HG03378 (cell line): ENCODE data around the gene KCNQ4.

ENCODE experiments used
- ATAC-seq: cut with Tn5 transposase; IDR thresholded peaks from one replicate; pipeline ENCODE4 v1.9.1; 2021; ENCODE audit warnings: mild to moderate bottlenecking, moderate library complexity; ENCODE audit not compliant: unreplicated experiment

KCNQ4 gene

DNA sequence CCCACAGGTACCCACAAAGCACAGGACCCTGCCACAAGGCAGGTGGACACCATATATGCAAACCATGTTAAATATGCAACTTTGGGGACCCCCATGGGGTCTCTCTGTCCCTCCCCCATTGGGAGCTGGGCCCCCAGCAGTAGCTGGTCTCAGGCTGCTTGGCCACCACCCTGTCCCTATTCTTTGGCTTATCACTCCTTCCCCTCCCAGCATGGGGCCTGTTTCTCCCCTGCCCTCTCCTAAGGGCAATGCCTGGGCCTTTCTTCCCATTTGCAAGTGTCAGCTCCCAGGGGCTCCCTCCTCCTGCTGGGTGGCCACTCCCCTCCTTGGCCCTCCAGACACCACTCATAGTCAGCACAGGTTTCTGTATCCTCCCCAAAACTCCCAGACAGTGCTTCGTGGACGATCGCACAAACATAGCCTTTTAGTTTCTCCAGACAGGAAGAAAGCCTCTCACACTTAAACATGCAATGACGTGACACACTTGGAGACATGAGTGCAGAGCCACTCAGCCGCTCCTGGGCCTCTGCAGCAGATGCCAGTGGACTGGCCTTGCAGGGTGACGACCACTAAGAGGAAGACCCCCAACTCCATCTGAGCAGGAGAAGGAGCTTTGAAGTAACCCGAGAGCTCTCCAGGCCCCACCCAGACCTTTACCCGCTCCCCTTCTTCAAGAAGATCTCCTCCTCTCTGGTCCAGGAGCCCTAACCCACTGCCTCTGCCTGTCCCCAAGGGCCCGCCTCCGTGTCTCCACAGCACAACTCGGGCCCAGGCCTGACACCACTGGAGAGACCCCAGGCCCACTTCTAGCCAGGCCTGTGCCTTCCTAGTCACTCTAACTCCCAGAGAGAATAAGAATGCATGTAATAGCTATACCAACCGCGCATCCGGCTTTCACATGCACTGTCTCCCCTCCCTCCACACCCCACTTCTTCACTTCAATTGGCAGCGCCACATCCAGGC is 55.7 kb downstream of the KCNQ4 start:
- ATAC-seq: no peak

DNA sequence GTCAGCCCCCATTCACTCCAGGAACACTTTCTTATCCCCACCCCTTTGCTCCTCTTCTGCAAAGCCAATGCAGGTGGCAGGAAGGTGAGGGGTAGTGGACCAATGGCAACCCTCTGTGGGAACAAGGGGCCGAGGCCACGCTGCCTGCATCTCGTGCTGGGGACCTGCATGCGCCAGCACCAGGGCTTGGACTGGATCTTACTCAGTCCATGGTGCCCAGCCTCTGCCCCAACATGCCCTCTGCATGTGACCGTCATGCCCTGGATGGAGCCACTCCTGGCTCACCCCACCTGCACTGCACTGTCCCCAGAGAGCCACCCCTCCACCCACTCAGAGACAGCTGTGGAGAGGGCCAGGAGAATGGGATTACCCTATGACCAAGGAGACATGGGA is 56.4 kb downstream of the KCNQ4 start:
- no peak for ATAC-seq

DNA sequence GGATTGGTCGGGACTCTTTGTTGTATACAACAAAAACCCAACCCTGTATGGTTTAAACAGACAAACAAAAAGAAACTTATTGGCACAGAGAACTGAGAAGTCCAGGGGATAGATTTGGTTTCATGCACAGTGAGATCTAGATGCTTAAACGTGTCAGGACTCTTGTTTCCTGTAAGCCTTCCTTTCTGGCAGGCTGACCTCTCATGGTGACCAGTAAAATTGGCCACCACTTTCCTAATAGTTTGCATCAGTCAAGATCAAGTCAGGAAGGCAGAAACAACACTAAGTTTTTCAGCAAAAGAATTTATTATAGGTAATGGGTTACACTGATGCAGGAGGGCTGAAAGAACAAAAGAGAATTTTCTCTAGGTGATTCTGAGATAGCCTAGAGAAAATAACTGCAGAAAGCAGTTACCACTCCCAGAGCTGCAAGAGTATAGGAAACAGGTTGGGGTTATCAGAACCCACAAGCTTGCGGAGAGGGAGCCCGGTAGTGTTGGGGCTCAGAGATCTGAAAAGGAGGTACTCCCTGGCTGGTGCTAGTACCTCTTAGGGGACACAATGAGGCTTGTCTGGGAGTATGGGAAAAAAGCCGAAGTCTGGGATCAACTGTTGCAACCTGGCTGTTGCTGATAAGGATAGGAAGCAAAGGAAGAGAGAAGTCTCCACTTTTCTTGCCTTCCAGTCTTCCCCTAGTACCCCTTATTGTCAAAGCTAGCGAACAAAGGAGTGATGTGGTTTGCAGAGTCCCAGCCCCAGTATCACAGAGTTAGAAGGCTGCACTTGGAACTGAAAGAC is 57.1 kb downstream of the KCNQ4 start:
- no peak for ATAC-seq

DNA sequence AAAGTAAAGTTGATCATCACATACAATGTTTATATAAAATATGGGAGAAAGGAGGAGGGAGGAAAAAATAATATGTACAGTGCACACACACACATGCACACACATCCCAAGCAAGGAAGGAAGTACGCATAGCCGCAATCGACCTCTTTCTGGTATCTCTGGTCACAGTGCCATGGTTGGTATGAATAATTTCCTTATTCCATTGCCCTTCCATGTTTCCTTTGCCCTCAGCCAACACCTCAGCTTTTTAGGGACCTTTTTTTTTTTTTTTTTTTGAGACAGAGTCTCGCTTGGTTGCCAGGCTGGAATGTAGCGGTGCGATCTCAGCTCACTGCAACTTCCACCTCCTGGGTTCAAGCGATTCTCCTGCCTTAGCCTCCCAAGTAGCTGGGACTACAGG is 58.0 kb downstream of the KCNQ4 start:
- no peak for ATAC-seq

DNA sequence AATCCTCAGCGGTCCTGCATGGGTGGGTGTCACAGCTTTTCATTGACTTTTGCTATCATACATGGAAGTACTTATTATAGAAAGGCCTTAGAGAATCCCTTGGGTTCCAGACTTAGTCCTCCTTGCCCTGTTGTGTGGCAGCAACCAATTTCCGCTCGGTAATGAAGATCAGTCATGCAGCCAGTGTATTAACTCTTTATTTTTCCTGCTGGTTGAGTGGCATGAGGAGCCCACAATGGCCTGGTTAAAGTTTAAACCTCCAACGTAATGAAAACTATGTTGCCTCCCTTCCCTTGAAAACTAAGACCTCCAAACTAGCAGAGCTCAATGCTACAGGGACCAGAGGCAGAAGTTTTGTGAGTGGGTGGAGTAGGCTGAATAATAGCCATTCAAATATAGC is 58.6 kb downstream of the KCNQ4 start:
- no peak for ATAC-seq

DNA sequence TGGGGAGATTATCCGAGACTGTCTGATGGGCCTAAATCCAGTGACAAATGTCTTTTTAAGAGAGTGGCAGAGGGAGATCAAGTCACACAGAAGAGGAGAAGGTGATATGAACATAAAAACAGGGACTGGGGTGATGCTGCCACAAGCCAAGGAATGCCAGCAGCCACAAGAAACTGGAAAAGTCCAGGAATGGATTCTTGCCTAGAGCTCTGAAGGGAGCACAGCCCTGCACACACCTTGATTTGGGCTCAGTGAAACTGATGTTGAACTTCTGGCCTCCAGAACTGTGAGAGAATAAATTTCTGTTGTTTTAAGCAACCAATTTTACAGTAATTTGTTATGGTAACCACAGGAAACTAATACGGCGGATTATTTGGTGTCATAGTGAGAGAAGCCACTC is 59.1 kb downstream of the KCNQ4 start:
- ATAC-seq: no peak

DNA sequence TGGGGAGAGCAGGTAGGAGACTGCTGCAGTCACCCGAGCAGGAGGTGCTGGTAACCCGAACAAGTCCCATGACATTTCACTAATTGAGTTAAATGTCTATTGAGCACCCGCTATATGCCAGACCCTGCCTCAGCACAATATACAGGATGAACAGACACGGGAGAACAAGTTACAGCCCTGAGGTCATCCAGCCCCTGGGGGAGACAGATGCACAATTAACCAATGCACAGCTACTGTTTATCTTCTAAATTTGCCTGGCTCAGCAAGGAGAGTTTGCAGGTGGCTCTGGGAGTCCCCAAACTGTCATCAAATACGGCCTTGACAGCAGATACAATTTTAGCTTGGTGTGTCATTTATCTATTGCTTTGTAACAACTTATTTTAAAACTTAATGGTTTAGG is 60.5 kb downstream of the KCNQ4 start:
- no peak for ATAC-seq

DNA sequence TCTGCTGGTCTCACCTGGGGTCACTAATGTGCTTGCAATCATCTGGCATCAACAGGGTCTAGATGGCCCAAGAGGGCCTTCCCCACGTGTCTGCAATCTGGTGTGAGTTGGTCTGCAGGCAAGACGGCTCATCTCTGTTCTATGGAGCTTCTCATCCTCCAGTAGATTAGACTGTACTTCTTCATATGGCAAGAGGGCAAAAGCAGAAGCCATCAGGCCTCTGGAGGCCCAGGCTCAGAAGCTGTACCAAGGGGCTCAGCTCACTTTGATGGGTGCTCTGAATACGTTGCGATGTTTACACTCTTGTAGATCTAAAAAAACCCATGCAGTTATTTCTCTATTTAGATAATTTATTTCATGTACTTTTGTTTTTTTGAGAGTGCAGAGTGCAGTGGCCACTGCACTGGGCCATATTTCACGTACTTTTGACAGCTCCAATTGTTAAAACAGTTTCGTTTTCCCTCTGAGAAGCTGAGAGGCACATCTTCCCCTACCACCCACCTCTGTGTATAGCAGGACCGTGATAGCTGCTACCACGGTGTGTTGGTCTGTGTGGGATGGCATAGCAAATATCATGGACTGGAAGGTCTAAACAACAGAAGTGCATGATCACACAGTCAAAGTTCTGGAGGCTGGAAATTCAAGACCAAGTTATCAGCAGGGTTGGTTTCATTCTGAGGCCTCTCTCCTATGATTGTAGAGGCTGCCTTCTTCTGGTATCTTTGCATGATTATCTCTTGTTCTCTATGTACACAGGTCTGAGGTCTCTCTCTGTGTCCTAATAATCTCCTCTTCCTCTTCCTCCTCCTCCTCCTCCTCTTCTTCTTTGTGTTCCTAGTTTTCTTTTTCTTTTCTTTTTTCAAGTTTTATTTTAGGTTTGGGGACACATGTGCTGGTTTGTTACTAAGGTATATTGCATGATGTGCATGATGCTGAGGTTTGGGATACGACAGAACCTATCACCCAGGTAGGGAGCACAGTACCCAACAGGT is 61.6 kb downstream of the KCNQ4 start:
- no peak for ATAC-seq

DNA sequence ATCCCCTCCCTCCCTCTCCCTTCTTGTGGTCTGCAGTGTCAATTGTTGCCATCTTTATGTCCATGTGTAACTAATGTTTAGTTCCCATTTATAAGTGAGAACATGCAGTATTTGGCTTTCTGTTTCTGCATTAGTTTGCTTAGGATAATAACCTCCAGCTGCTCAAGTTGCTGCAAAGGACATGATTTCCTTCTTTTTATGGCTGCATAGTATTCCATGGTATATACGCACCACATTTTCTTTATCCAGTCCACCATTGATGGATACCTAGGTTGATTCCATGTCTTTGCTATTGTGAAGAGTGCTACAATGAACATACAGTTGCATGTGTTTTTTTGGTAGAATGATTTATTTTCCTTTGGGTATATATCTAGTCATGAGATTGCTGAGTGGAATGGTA is 62.3 kb downstream of the KCNQ4 start:
- ATAC-seq: no peak

DNA sequence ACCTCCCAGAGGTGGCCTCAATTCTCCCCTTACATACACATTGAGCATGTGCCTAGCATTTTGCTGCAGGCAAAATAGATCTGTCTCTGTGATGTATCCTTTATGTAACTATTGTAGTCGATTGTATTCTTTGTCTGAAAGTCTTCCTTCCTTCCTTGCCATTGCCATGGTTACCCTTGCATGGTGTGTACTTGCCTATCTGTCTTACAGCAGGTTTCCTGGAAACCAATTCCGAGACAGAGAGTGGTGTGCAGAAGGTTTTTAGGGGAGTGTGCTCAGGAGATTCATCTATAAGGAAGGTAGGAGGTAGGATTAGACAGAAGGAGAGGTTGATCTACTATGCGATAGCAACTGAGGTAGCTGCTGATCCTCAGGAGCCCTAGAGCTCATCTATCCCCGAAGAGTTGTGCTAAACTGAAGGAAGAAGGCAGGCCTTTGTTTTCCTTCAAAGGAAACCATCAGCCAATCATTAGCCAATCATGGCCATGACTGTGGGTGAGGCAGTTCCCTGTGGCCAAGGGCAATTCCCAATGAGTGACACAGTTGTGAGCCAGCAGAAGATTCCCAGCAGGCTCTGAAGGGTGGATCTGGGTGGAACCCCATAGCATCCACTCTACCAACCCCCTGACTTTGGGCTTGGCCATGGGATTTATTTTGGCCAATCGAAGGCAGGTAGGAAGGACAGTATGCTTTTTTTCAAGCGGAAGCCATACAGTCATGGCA is 63.6 kb downstream of the KCNQ4 start:
- ATAC-seq: no peak

DNA sequence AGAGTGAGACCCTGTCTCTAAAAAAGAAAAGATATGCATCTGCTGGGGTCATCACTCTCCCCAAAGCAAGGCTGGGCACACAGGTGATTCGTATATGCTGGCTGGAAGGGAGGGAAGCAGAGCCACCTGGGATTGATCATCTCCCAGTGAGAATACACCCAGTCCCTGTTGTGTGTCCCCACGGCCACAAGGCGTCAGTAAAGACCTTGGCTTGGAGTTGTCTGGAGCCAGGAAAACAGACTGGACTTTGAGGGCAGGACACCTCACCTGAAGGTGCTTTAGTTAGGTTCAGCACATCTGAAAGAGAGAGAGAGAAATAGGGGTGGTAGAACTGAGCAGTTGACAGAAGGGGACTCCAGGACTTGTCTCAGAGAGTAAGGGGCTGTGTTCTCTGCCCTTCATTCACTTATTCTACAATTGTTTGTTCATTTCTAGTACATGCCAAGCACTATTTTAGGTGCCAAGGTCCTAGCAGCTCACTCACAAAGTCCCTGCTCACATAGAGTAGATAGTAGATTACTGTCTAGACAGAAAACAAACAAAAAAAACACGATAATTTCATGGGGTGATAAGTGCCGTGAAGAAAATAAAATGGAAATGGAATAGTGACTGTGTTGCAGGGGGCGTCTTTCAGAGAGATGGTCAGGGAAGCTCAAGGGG is 65.1 kb downstream of the KCNQ4 start:
- no peak for ATAC-seq

DNA sequence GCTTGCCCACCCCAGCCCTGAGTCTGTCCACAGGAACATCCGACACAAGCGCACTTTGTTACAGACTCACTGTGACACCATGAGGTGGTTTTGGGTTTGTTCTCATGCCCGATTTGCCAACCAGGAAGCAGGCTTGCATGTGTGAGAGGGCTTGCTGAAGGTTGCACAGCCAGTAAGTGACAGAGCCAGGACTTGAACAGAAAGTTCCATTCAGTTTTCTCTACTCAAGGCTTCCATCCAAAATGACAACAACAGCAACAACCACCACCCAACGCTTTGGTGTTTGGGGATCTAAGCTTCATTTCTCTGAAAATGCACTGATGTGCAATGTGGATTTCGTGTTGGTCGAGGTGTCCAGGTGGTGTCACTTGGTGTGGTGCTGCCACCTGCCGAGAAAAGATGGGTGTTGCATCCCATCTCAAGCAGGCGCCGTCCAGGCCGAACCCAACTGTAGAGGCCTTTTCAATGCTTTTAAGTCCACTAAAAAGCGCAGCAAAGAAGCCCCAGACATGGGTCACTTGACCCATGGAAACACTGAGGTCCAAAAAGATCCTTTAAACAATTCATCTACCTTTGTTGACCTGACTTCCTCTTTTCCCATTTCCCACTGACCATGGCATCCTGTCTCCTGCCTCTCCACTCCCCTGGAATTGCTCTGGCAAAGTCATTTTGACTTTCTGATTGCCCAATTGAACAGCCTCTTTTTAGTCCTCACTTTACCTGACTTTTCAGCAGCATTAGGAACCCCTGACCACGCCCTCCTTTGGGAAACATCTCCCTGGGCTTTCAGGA is 66.4 kb downstream of the KCNQ4 start:
- ATAC-seq: peak; percentile 46

DNA sequence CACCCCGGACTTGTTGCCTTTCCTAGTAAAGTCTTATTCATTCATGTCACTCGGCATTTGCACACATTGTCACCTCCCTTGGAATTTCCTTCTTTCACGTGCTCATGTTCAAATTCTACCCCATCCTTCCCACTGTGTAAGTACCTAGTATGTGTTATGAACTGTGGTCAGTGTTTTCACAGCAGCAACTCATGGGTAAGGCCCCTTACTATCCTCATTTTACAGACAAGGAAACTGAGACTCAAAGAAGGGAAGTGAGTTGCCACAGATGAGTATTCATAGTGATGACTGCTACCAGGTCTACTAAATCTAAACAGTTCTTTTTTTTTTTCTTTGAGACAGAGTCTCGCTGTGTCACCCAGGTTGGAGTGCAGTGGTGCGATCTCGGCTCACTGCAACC is 68.1 kb downstream of the KCNQ4 start:
- ATAC-seq: no peak

DNA sequence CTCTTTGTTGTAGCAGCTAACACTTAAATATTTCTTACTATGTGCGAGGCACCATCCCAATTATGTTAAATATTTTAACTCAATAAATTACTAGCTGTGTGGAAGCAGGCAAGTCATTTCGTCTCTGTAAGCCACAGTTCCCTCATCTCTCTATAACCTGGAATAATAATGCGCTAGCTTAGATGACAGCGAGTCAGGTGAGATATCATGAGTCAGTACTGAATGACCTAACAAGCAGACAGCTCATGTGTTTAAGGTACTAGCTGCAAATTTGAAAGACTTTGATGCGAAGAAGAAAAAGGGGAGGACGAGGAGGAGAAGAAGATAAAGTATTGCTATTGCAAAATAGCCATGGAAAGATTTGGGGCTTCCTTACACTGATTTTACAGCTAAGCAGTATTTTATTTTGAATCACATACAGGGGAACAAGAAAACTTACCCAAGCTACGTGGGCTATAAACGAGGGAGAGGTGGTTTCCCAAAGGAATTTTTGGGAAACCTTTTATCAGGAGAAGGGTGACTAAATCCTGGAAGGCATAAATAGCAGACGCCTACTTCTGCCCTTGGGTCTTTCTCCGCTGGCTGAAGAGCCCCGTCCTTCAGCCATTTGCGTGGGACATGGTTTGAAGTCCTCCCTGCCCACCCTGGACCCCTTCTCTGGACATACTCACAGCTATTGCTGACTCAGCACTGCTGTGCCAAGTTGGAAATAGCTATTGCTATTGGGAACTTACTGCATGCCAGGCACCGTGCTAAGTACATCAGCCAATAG is 69.7 kb downstream of the KCNQ4 start:
- no peak for ATAC-seq

DNA sequence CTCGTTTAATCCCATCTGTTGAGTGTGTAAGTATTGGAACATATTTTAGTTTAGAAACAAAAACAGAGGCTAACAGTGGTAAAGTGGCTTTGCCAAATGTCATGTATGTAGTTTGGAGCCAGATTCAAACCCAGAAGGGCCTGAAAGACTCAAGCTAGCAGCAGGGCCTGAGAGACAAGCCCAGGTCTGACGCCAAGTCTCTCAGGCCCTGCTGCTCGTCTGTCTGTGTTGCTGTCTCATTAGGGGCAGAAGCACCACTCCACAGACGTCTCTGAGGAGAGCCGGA is 70.2 kb downstream of the KCNQ4 start:
- ATAC-seq: no peak

DNA sequence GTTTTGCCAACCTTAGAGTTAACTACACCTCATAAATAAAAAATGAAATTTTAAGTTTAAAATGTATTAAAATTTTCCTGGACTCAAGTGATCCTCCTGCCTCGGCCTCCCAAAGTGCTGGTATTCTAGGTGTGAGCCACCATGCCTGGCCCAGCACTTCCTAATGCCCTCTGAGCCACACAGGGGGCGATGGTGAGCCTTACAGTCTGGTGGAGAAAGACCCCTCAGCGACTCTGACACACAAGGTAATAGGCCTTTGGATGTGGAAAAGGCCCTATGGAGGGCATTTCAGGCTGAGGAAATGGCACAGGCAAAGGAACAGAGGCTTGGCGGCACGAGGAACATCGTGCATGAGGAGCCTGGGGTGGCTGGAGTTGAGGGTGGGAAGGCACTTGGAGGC is 71.9 kb downstream of the KCNQ4 start:
- ATAC-seq: no peak

DNA sequence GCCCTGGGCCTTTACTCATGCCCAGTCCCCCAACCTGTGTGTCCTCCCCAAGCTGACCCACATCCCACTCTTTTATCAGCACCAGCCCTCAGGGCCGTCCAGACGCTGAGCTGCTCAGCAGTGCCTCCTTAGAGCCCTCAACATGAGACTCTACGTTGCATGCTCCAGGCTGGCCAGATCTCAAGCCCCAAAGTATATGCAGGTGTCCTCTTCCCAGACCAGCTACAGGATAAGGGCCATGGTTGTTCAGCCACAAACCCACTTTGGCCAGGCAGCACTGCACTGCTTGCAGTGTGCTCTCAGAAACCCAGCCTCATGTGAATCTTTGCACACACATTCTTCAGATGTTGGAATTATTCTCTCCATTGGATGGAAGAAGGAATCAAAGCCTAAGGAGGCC is 72.5 kb downstream of the KCNQ4 start:
- ATAC-seq: no peak

DNA sequence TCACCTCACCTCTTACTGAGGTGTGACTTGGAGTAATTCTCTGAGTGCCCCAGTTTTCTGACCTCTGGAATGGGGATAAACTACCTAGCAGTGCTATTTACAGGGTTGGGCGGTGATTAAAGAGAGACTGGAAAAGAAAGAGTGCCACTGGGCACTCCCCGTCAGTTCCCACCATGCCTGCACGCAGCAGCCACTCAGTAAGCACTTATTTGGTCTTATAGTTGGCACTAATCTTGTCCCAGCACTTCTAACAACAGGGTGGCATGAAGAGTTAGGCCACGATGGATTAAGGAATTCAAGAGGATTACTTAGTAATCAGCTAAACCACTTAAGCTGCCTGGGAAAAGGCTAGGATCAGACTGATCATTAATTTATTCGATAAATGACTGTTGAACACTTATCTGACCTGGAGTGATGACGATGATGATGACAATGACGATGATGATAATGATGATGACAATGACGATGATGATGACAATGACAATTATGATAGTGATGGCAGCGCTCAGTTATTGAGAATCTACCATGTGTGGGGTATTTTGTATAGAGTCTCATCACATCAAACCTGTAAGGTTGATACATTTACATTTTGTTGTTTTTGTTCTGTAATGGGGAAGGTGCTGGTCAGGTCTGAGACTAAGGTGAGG is 73.2 kb downstream of the KCNQ4 start:
- ATAC-seq: no peak
